DND-41 (cell line): ENCODE results near the gene DYSF.

Experiments
- ATAC-seq: fragments of 200-7000 bp; cut with Tn5 transposase; 3 replicates; pipeline ENCODE4 v1.9.1; 2021; ENCODE audit warnings: low read depth; ENCODE audit not compliant: insufficient read depth
- DNase-seq: peaks from one replicate; pipeline ENCODE4 v3.0.0-alpha.2; 2020
- H2AFZ ChIP-seq: 2 replicates; pipeline ENCODE4 v1.6.0; 2012; ENCODE audit warnings: low read depth, low read length
- H3K27ac ChIP-seq: 2 replicates; pipeline ENCODE4 v1.5.1; 2012; ENCODE audit warnings: low read length, inconsistent platforms
- H3K27me3 ChIP-seq: fragments of 200-600 bp; sonication (generic); 2 replicates; pipeline ENCODE4 v1.6.0; 2012; ENCODE audit warnings: low read length, mild to moderate bottlenecking, inconsistent platforms; ENCODE audit not compliant: insufficient read depth, poor library complexity
- H3K36me3 ChIP-seq: 2 replicates; pipeline ENCODE4 v1.5.1; 2012; ENCODE audit warnings: low read length, inconsistent platforms; ENCODE audit not compliant: insufficient read depth
- H3K4me1 ChIP-seq: 2 replicates; pipeline ENCODE4 v1.5.1; 2012; ENCODE audit warnings: mild to moderate bottlenecking, low read length; ENCODE audit not compliant: insufficient read depth
- H3K4me2 ChIP-seq: 2 replicates; pipeline ENCODE4 v1.6.0; 2012; ENCODE audit warnings: mild to moderate bottlenecking, moderate library complexity, low read length, inconsistent platforms; ENCODE audit not compliant: insufficient read depth
- H3K4me3 ChIP-seq, 2 experiments: fragments of 200-600 bp in 1 of 2; shearing (Covaris generic) in 1 of 2; 2 replicates each; pipeline ENCODE4 v1.5.1; 2012 to 2016; ENCODE audit warnings: inconsistent platforms in 2 of 2, low read length in 2 of 2, mild to moderate bottlenecking in 2 of 2, low read depth in 1 of 2, moderate library complexity in 1 of 2
- H3K79me2 ChIP-seq: 2 replicates; pipeline ENCODE4 v1.6.0; 2012; ENCODE audit warnings: low read length, inconsistent platforms; ENCODE audit not compliant: insufficient read depth
- H3K9ac ChIP-seq: 2 replicates; pipeline ENCODE4 v1.6.0; 2012; ENCODE audit warnings: low read depth, mild to moderate bottlenecking, inconsistent platforms, low read length, moderate library complexity
- H3K9me3 ChIP-seq: 2 replicates; pipeline ENCODE4 v1.5.1; 2012; ENCODE audit warnings: low read length, moderate library complexity, mild to moderate bottlenecking, inconsistent platforms; ENCODE audit not compliant: insufficient read depth, severe bottlenecking
- H4K20me1 ChIP-seq: 2 replicates; pipeline ENCODE4 v1.6.0; 2012; ENCODE audit warnings: low read length; ENCODE audit not compliant: insufficient read depth
- CTCF ChIP-seq: IDR thresholded peaks from 2 replicates; pipeline ENCODE4 v1.5.1; 2012; ENCODE audit warnings: borderline replicate concordance, low read length, moderate library complexity, mild to moderate bottlenecking; ENCODE audit not compliant: poor library complexity, severe bottlenecking; ENCODE audit errors: extremely low read depth
- EZH2 ChIP-seq: IDR thresholded peaks from 3 replicates; pipeline ENCODE4 v1.6.1; 2012; ENCODE audit warnings: borderline replicate concordance, low read depth, mild to moderate bottlenecking, moderate library complexity, low read length, inconsistent platforms; ENCODE audit not compliant: severe bottlenecking

DYSF gene

GRCh38 chr2:71568103-71568502 is 114.7 kb downstream of the DYSF start:
- Histone ChIP-seq H3K9me3 (peaks cover 6% of the 10 kb centered on the region), H3K4me3 (no peak overlapping the region), H2AFZ (no peak overlapping the region), H3K79me2 (no peaks in the 10 kb centered on the region), H3K4me1 (no peaks in the 10 kb centered on the region), H3K4me2 (no peak overlapping the region), H3K27me3 (no peaks in the 10 kb centered on the region), H4K20me1 (no peaks in the 10 kb centered on the region), H3K27ac (no peak overlapping the region), H3K36me3 (no peaks in the 10 kb centered on the region), H3K9ac (no peak overlapping the region)
- no peak for DNase-seq
- TF ChIP-seq CTCF: no peak
- no peak for TF ChIP-seq EZH2
- ATAC-seq: no peak

GRCh38 chr2:71570511-71570910 is 117.2 kb downstream of the DYSF start:
- no peak overlapping the region for H3K4me3 ChIP-seq
- no peaks in the 10 kb centered on the region for H4K20me1 ChIP-seq
- H3K27me3 ChIP-seq: no peaks in the 10 kb centered on the region
- H3K9ac ChIP-seq: no peak overlapping the region
- H3K27ac ChIP-seq: no peak overlapping the region
- H3K79me2 ChIP-seq: no peaks in the 10 kb centered on the region
- DNase-seq (no peak), ATAC-seq (no peak)
- H3K36me3 ChIP-seq: no peaks in the 10 kb centered on the region
- no peak overlapping the region for H2AFZ ChIP-seq
- peaks cover 6% of the 10 kb centered on the region for H3K9me3 ChIP-seq
- no peak overlapping the region for H3K4me2 ChIP-seq
- no peaks in the 10 kb centered on the region for H3K4me1 ChIP-seq
- TF ChIP-seq CTCF (no peak), EZH2 (no peak)

GRCh38 chr2:71570951-71571460 is 117.6 kb downstream of the DYSF start:
- H4K20me1 ChIP-seq: no peaks in the 10 kb centered on the region
- DNase-seq (no peak), ATAC-seq (no peak)
- no peaks in the 10 kb centered on the region for H3K36me3 ChIP-seq
- no peak overlapping the region for H3K27ac ChIP-seq
- H3K79me2 ChIP-seq: no peaks in the 10 kb centered on the region
- no peaks in the 10 kb centered on the region for H3K4me1 ChIP-seq
- H3K27me3 ChIP-seq: no peaks in the 10 kb centered on the region
- H3K9me3 ChIP-seq: peaks cover 6% of the 10 kb centered on the region
- TF ChIP-seq EZH2: no peak
- TF ChIP-seq CTCF: no peak
- H3K4me2 ChIP-seq: no peak overlapping the region
- no peak overlapping the region for H3K4me3 ChIP-seq
- no peak overlapping the region for H3K9ac ChIP-seq
- H2AFZ ChIP-seq: no peak overlapping the region

GRCh38 chr2:71571945-71572344 is 118.6 kb downstream of the DYSF start:
- DNase-seq (no peak), ATAC-seq (no peak)
- Histone ChIP-seq H3K79me2 (no peaks in the 10 kb centered on the region), H3K27me3 (no peaks in the 10 kb centered on the region), H3K4me3 (no peak overlapping the region), H3K4me2 (no peak overlapping the region), H4K20me1 (no peaks in the 10 kb centered on the region), H3K9me3 (peaks cover 6% of the 10 kb centered on the region), H3K27ac (no peak overlapping the region), H3K9ac (no peak overlapping the region), H2AFZ (no peak overlapping the region), H3K4me1 (no peaks in the 10 kb centered on the region), H3K36me3 (no peaks in the 10 kb centered on the region)
- no peak for TF ChIP-seq EZH2
